ENCODE data around the gene AHDC1. TPM values are rescaled to one million over a fixed set of nuclear protein-coding genes. Genes with fewer than 3 reads are reported as not detected.

Gene AHDC1
- total RNA-seq, 2 experiments from 2014 or later, result 7.7 to 10.1 TPM

DNA sequence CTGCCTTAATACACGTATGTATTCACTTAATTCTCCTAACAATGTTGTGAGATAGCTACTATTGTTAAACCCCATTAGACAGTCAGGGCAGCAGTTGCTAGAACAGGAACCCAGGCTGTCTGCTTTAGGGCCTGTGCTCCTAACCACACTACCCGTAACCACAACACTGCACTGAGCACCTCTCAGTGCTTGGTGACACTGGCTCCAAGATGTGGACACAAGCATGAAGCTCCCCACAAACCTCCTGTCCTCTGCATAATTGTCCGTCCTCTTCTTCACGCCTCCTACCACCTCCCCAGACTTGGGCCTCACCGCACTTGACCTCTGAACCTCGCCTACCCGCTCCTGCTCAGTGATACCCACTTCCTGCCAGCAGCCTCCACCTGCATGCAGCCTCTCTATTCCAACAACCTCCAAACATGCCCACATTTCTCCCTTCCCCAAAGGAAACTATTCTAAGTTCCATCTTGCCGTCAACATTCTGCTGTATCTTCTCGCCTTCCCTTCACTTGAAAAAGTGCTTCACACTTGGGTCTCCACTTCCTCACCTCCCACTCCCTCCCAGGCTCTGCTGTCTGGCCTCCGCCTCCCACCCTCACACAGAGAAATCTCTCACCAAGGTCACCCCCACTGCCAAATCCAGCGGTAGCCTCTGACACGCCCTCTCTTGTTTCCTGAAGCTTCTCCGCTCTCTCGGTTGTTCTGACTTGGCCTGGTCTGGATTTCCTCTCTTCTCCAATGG, 14.6 kb upstream of the AHDC1 start:
- Mint-ChIP-seq H3K4me1 (ENCODE audit: low read depth) (peaks cover 50% of the 10 kb centered on the region), H3K4me3 (no peak overlapping the region), H3K27me3 (ENCODE audit: low read depth) (no peaks in the 10 kb centered on the region), H3K9me3 (no peaks in the 10 kb centered on the region), H3K27ac (peak overlapping the region; percentile 48), H3K36me3 (ENCODE audit: low read depth) (no peaks in the 10 kb centered on the region)
- DNase-seq, result peak; percentile 51
- CTCF ChIA-PET, result interaction anchor here (0.9 to 2.1 kb wide), 3 partner anchors 12 to 44 kb away, joined by 4 to 15 read pairs (median 6); no protein-coding TSS in a partner anchor
- intact Hi-C loops (cut with micrococcal nuclease), result no loop called here

DNA sequence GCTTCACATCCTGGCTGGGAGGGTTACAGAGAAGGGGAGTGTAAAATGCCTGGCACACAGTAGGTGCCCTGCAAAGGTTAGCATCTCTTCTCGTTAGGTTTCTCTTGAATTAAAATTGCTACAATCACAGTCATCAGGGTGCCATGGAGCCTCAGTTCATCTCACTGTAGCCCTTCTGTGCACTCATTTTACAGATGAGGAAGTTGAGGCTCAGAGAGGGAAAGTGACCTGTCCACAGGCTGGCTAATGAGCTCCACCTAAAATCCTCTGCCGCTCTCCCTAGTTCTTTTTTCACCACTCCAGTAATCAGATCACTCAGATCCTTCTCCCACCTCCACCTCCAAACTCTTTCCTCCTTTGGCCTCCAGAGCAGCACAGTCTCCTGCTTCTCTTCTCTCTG, 13.5 kb upstream of the AHDC1 start:
- CTCF ChIA-PET, result interaction anchor here (0.5 to 2.1 kb wide), 3 partner anchors 11 to 707 kb away, joined by 3 to 15 read pairs (median 6); no protein-coding TSS in a partner anchor
- intact Hi-C loops (cut with micrococcal nuclease), result no loop called here
- Mint-ChIP-seq H3K27ac (no peak overlapping the region), H3K9me3 (no peaks in the 10 kb centered on the region), H3K4me3 (no peak overlapping the region), H3K4me1 (ENCODE audit: low read depth) (peaks cover 51% of the 10 kb centered on the region), H3K36me3 (ENCODE audit: low read depth) (no peaks in the 10 kb centered on the region), H3K27me3 (ENCODE audit: low read depth) (no peaks in the 10 kb centered on the region)
- DNase-seq, result no peak

DNA sequence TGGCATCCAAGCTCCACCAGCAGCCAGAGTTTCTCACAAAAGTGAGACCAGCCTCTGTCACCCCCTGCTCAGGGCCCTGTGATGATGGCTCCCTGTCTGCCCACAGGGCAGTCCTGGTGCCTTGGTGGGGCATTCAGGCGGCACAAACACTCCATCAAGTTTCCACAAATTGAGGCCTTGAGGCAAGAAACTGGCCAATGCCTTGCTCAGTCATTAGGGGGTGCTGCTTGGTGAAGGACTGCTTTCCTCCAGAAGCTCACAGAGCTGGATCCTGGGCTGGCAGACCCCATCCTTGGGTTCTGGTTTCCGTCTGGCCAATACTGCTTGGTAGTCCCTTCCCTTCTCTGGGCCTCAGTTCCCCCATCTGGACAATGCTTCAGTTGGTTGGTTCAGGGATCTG, 12.5 kb upstream of the AHDC1 start:
- no peaks in the 10 kb centered on the region for H3K36me3 Mint-ChIP-seq (ENCODE audit: low read depth)
- H3K27ac Mint-ChIP-seq, result peak overlapping the region; percentile 47
- intact Hi-C loops (cut with micrococcal nuclease), result no loop called here
- peak; percentile 35 for DNase-seq
- no peak overlapping the region for H3K4me3 Mint-ChIP-seq
- no peaks in the 10 kb centered on the region for H3K27me3 Mint-ChIP-seq (ENCODE audit: low read depth)
- peaks cover 53% of the 10 kb centered on the region for H3K4me1 Mint-ChIP-seq (ENCODE audit: low read depth)
- CTCF ChIA-PET, result interaction anchor here (1.1 to 1.4 kb wide), 2 partner anchors 10 to 49 kb away, joined by 4 read pairs; no protein-coding TSS in a partner anchor
- H3K9me3 Mint-ChIP-seq, result no peaks in the 10 kb centered on the region

DNA sequence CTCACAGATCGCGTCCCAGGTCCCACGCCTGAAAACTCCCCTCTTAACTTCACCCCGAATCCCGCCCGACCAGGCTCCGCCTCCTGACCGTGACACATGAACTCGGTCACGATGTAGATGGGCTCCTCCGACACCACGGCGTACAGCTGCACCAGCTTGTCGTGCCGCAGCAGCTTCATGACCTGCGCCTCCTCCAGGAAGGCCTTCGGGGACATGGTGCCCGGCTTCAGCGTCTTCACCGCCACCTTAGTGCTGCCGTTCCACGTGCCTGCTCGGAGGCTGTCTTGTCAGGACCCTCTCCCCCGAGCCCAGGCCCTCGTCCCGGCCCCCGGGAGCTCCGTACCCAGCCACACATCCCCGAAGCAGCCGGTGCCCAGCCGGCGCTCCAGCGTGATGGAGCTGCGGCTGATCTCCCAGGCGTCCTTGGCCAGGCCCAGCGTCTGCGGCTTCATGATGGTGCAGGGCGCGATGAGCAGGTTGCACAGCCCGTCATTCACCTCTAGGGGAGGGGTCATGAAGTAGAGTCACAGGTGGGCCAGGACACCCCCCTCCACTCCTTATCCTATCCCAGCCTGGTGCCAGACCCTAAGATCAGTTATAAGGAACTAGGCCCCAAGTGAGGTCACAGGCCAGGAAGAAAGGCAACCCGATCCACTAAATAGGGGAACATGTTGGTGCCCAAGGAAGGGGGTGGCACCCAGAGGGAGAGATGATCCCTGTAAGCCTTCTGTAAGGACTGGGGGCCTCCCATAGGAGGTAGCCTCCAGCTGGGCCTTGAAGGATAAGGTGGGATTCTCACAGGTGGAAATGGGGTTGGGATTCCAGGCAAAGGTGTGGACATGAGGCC, 11.6 kb upstream of the AHDC1 start:
- H3K36me3 Mint-ChIP-seq (ENCODE audit: low read depth), result no peaks in the 10 kb centered on the region
- H3K9me3 Mint-ChIP-seq, result no peaks in the 10 kb centered on the region
- intact Hi-C loops (cut with micrococcal nuclease), result no loop called here
- CTCF ChIA-PET, result interaction anchor here (0.6 to 2.3 kb wide), 4 partner anchors 9 to 49 kb away, joined by 3 to 14 read pairs (median 4); no protein-coding TSS in a partner anchor
- H3K27ac Mint-ChIP-seq, result no peak overlapping the region
- DNase-seq, result no peak
- H3K4me3 Mint-ChIP-seq, result no peak overlapping the region
- peaks cover 53% of the 10 kb centered on the region for H3K4me1 Mint-ChIP-seq (ENCODE audit: low read depth)
- H3K27me3 Mint-ChIP-seq (ENCODE audit: low read depth), result no peaks in the 10 kb centered on the region

DNA sequence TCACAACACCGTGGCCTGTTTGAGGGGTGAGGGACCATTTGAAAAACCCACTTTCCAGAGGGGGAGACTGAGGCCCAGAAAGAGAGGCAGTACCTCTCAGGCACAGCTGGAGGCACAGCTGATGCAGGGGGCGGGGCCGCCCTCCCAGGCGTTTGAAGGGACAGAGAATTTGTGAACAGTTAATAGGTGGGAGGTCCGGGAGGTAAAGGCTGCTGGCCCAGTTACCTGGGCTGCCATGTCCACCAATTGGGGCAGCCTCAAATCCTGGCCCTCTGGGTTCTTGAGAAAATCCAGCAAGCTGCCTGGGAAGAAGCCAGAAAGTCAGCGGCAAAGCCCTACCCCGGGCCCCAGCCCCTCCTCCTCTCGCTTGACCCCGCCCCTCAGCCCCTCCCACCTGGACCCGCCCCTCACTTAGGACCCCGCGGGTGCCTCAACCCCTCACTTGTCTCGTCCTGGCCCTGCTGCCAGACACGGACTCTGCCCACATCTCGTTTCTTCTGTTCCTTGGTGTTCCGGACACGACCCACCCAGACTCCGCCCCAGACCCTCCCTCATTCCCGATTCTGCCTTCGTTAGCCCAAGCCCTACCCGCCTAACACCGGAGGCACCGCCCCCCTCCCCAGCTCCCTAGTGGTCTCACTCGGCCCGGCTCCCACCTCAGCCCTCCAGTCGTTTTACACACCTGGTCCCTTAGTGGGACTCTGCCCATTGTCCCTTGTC, 10.8 kb upstream of the AHDC1 start:
- no peaks in the 10 kb centered on the region for H3K9me3 Mint-ChIP-seq
- no peak overlapping the region for H3K27ac Mint-ChIP-seq
- H3K4me3 Mint-ChIP-seq, result no peak overlapping the region
- H3K4me1 Mint-ChIP-seq (ENCODE audit: low read depth), result peaks cover 53% of the 10 kb centered on the region
- intact Hi-C loops (cut with micrococcal nuclease), result no loop called here
- DNase-seq, result no peak
- CTCF ChIA-PET, result interaction anchor here (1.5 to 2.3 kb wide), 3 partner anchors 10 to 56 kb away, joined by 5 to 14 read pairs (median 10); partner anchors contain the start of gene AHDC1
- no peaks in the 10 kb centered on the region for H3K36me3 Mint-ChIP-seq (ENCODE audit: low read depth)
- H3K27me3 Mint-ChIP-seq (ENCODE audit: low read depth), result no peaks in the 10 kb centered on the region

DNA sequence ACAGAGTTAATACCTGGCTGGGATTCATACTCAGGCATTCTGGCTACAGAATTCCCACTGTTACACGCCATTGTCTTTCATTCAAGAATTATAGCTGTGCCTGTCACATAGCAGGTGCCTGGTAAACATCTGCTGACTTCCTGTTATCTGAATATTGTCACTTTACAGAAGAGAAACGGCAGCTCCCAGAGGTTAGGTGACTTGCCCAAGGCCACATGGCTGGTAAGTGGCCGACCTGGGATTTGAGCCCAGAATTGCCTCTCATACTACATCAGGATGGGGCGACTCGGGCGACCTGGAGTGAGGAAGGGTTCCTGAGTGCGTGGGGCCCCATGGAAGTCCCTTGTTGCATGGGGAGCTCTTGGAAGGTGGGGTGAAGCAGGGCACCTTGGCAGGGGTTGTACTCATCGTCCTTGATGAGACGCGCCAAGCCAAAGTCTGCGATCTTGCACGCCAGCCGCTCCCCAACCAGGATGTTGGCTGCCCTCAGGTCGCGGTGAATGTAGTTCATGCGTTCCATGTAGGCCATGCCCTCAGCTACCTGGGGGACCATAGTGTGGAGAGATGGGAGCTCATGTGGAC, 10.2 kb upstream of the AHDC1 start:
- Mint-ChIP-seq H3K4me3 (no peak overlapping the region), H3K9me3 (no peaks in the 10 kb centered on the region), H3K27ac (no peak overlapping the region), H3K4me1 (ENCODE audit: low read depth) (peaks cover 53% of the 10 kb centered on the region), H3K36me3 (ENCODE audit: low read depth) (no peaks in the 10 kb centered on the region), H3K27me3 (ENCODE audit: low read depth) (no peaks in the 10 kb centered on the region)
- CTCF ChIA-PET, result interaction anchor here (1.5 to 2.3 kb wide), 3 partner anchors 9 to 56 kb away, joined by 5 to 14 read pairs (median 10); partner anchors contain the start of gene AHDC1
- DNase-seq, result no peak
- intact Hi-C loops (cut with micrococcal nuclease), result no loop called here

DNA sequence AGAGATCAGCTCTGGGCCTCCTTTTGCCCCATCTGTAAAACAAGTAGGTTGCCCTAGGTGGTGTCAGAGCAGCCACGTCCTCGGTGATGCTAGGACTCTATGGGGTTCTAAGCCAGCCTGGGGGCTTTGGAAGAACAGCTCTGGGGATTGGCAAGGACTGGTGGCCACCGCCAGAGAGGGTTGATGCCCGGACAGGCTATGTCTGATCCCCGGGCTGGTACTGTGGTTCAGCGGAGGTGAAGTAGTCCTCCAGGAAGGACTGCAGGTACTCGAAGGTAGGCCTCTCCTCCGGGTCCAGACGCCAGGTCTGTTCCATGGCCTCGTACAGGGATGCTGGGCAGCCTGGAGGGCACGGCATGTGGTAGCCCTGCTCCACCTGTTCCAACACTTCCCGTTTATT, 8.8 kb upstream of the AHDC1 start:
- intact Hi-C loops (cut with micrococcal nuclease), result no loop called here
- CTCF ChIA-PET, result interaction anchor here (1.0 kb wide), 1 partner anchor 50 kb away, joined by 4 read pairs; no protein-coding TSS in a partner anchor

DNA sequence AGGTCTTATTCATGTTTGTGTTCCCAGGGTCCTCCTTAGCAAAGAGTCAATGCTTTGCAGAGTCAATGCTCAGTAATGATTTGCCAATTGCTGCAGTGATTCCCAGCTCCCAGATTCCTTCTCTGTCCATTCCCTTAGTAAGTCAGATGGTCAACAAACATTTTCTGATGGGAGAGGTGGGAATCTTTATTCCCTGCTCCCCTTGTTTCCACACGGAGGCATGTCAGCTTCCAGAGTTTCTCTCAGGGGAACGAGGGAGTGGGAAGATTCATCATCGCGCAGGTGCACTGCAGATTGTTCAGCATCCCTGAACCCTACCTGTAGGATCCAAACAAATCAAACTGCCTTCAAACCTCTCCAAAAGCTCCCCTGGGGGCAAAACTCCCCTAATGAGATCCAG, 7.5 kb upstream of the AHDC1 start:
- no peak overlapping the region for H3K27ac Mint-ChIP-seq
- intact Hi-C loops (cut with micrococcal nuclease), result no loop called here
- H3K9me3 Mint-ChIP-seq, result no peaks in the 10 kb centered on the region

More for the DNA sequence above, 8.8 kb upstream of the AHDC1 start:
- no peaks in the 10 kb centered on the region for H3K27me3 Mint-ChIP-seq (ENCODE audit: low read depth)
- H3K36me3 Mint-ChIP-seq (ENCODE audit: low read depth), result no peaks in the 10 kb centered on the region
- DNase-seq, result no peak
- no peak overlapping the region for H3K27ac Mint-ChIP-seq
- H3K9me3 Mint-ChIP-seq, result no peaks in the 10 kb centered on the region
- H3K4me3 Mint-ChIP-seq, result no peak overlapping the region
- peaks cover 41% of the 10 kb centered on the region for H3K4me1 Mint-ChIP-seq (ENCODE audit: low read depth)

DNA sequence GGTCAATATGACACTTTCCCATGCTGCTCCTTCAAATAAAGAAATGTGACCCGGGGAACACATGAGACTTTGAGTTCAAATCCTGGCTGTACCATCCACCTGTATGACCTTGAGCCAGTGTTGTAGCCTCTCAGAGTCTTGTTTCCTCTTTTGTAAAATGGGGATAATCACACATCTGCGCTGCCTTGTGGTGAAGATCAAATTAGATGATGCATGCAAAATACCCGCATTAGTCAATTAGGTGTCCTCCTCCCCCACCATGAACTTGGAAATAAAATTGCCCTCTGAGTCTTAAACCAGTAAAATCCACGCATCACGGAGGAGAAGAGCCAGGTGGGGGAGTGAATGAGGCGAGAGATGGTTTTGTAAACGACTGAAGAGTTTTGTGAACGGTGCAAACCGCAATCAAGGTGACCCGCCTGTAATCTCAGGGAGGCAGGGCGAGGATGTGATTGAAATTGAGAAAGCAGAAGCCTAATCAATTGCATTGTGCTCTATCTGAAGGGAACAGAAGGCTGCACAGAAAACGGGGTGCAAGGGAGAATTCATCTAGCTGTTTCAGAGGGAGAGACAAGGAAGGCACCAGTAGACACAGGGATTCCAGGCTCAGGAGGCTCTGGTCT, 5.8 kb upstream of the AHDC1 start:
- peak; percentile 26 for DNase-seq
- no peaks in the 10 kb centered on the region for H3K27me3 Mint-ChIP-seq (ENCODE audit: low read depth)

More for the DNA sequence above, 7.5 kb upstream of the AHDC1 start:
- CTCF ChIA-PET, result interaction anchor here (0.6 to 2.5 kb wide), 7 partner anchors 38 to 514 kb away, joined by 3 to 26 read pairs (median 4); no protein-coding TSS in a partner anchor
- no peaks in the 10 kb centered on the region for H3K27me3 Mint-ChIP-seq (ENCODE audit: low read depth)
- H3K4me3 Mint-ChIP-seq, result no peak overlapping the region
- H3K4me1 Mint-ChIP-seq (ENCODE audit: low read depth), result peaks cover 34% of the 10 kb centered on the region
- H3K36me3 Mint-ChIP-seq (ENCODE audit: low read depth), result no peaks in the 10 kb centered on the region
- no peak for DNase-seq

DNA sequence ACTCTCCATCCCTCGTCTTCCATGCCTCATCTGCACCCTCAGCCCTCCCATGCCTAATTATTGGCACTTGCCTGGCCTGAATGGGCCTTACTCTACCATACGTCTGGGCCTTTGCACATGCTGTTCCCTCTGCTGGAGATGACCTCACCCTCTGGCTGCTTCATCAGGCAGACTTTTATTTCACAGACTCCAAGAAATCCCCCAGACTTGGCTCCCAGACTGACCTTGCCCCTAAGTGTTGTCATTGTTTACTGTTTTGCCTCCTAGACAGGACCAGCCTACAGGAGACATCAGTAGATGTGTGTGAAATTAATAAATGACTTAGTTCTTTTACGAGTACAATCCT, 5.2 kb upstream of the AHDC1 start:
- DNase-seq, result no peak
- no peak overlapping the region for H3K4me3 Mint-ChIP-seq
- H3K27me3 Mint-ChIP-seq (ENCODE audit: low read depth), result no peaks in the 10 kb centered on the region
- CTCF ChIA-PET, result interaction anchor here (0.5 to 6.7 kb wide), 18 partner anchors 9 to 309 kb away, joined by 3 to 263 read pairs (median 4); partner anchors contain the start of gene IFI6
- intact Hi-C loops (cut with micrococcal nuclease), result loop anchor here (2.0 to 5.0 kb wide), 2 partner anchors 24 to 163 kb away; partner anchors contain the start of gene STX12
- peaks cover 24% of the 10 kb centered on the region for H3K4me1 Mint-ChIP-seq (ENCODE audit: low read depth)
- no peaks in the 10 kb centered on the region for H3K36me3 Mint-ChIP-seq (ENCODE audit: low read depth)
- no peaks in the 10 kb centered on the region for H3K9me3 Mint-ChIP-seq
- H3K27ac Mint-ChIP-seq, result no peak overlapping the region

More for the DNA sequence above, 5.8 kb upstream of the AHDC1 start:
- Mint-ChIP-seq H3K36me3 (ENCODE audit: low read depth) (no peaks in the 10 kb centered on the region), H3K27ac (no peak overlapping the region), H3K4me1 (ENCODE audit: low read depth) (peaks cover 29% of the 10 kb centered on the region), H3K4me3 (no peak overlapping the region), H3K9me3 (no peaks in the 10 kb centered on the region)
- CTCF ChIA-PET, result interaction anchor here (0.5 to 6.7 kb wide), 11 partner anchors 19 to 112 kb away, joined by 3 to 263 read pairs (median 6); partner anchors contain the start of gene IFI6
- intact Hi-C loops (cut with micrococcal nuclease), result loop anchor here (2.0 to 5.0 kb wide), 2 partner anchors 23 to 163 kb away; partner anchors contain the start of gene STX12
